Neural progenitor cell (in vitro differentiated cells): ENCODE measurements around the gene DNAH14.

Source experiments
- EZH2phosphoT487 ChIP-seq: fragments of 200-600 bp; sonication (generic); IDR thresholded peaks from 2 replicates; pipeline ENCODE4 v1.6.1; 2017; ENCODE audit warnings: antibody characterized with exemption
- TF ChIP-seq, protein P1 (sequence below): fragments of 200-600 bp; sonication (generic); IDR thresholded peaks from 2 replicates; pipeline ENCODE4 v1.5.1; 2017; ENCODE audit warnings: antibody characterized with exemption, mild to moderate bottlenecking

DNA sequence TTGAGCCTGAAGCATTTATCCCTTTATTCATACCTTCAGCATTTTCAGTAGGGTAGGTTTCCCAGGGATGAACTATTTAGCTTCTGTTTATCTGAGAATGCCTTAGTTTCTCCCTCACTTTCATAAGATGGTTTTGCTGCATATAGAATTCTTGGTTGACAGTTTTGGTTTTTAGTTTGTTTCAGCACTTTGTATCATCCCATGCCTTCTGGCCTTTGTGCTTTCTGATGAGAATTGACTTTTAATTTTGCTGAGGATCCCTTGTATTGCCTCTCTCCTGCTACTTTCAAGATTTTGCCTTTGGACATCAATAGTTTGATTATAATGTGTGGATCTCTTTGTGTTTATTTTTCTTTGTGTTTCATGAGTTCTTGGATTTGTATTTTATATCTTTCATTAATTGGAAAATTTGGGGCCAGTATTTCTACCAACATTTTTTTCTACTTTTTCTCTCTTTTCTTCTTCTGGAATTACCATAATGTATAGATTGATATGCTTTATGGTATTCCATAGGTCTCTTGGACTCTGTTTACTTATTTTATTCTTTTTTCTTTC, 261.8 kb downstream of the DNAH14 start:
- TF ChIP-seq, protein P1, sequence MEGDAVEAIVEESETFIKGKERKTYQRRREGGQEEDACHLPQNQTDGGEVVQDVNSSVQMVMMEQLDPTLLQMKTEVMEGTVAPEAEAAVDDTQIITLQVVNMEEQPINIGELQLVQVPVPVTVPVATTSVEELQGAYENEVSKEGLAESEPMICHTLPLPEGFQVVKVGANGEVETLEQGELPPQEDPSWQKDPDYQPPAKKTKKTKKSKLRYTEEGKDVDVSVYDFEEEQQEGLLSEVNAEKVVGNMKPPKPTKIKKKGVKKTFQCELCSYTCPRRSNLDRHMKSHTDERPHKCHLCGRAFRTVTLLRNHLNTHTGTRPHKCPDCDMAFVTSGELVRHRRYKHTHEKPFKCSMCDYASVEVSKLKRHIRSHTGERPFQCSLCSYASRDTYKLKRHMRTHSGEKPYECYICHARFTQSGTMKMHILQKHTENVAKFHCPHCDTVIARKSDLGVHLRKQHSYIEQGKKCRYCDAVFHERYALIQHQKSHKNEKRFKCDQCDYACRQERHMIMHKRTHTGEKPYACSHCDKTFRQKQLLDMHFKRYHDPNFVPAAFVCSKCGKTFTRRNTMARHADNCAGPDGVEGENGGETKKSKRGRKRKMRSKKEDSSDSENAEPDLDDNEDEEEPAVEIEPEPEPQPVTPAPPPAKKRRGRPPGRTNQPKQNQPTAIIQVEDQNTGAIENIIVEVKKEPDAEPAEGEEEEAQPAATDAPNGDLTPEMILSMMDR, result no peak
- TF ChIP-seq EZH2phosphoT487, result no peak
